Activated CD4-positive, alpha-beta memory T cell treated with anti-CD3 and anti-CD28 coated beads, Interleukin-2, amount 10 ng/mL, durations not matched to agents 7 days and 5 days (primary cell): Measurements from ENCODE around the gene CEPT1. TPM values are rescaled to one million over a fixed set of nuclear protein-coding genes. Genes with fewer than 3 reads are reported as not detected.

Source experiments
- CTCF ChIA-PET: fragments of 350-600 bp; sonication (Branson Sonifier 250); formaldehyde crosslinking; loops from one replicate; lab custom pipeline; 2021; ENCODE audit warnings: antibody characterized with exemption, inconsistent platforms; lab: Charles Lee
- POLR2A ChIA-PET: fragments of 350-600 bp; sonication (Branson Sonifier 250); formaldehyde crosslinking; loops from one replicate; lab custom pipeline; 2021; ENCODE audit warnings: antibody characterized with exemption; lab: Charles Lee
- DNase-seq: peaks from one replicate; pipeline ENCODE4 v3.0.0-alpha.2; 2020
- H3K27ac Mint-ChIP-seq: one replicate; pipeline ENCODE4 v1.8.0; 2021; ENCODE audit warnings: mild to moderate bottlenecking, mixed read lengths
- H3K27me3 Mint-ChIP-seq: one replicate; pipeline ENCODE4 v1.8.0; 2021; ENCODE audit warnings: mixed read lengths
- H3K36me3 Mint-ChIP-seq: one replicate; pipeline ENCODE4 v1.8.0; 2021; ENCODE audit warnings: low read depth, mixed read lengths
- H3K4me1 Mint-ChIP-seq: one replicate; pipeline ENCODE4 v1.8.0; 2021; ENCODE audit warnings: mixed read lengths
- H3K4me3 Mint-ChIP-seq: one replicate; pipeline ENCODE4 v1.8.0; 2021; ENCODE audit warnings: mild to moderate bottlenecking, mixed read lengths
- H3K9me3 Mint-ChIP-seq: one replicate; pipeline ENCODE4 v1.8.0; 2021; ENCODE audit warnings: mixed read lengths
- total RNA-seq, 2 experiments: library from RNA; stranded (reverse); gene quantifications; one replicate each; pipeline ENCODE4 v1.2.3, GENCODE V29; 2021

Gene CEPT1
- total RNA-seq, 2 experiments from 2014 or later: 31.0 to 32.5 TPM

GRCh38 chr1:111183308-111184069 is 43.5 kb downstream of the CEPT1 start:
- H3K27me3 Mint-ChIP-seq: no peaks in the 10 kb centered on the region
- H3K36me3 Mint-ChIP-seq: peaks cover 77% of the 10 kb centered on the region
- H3K4me1 Mint-ChIP-seq: peaks cover 21% of the 10 kb centered on the region
- DNase-seq: no peak
- no peaks in the 10 kb centered on the region for H3K9me3 Mint-ChIP-seq
- ChIA-PET CTCF (interaction anchor here (1.0 to 2.2 kb wide), 4 partner anchors 10 to 153 kb away, joined by 3 to 9 read pairs (median 4); no protein-coding TSS in a partner anchor), POLR2A (interaction anchor here (0.7 to 1.7 kb wide), 10 partner anchors 8 to 151 kb away, joined by 3 to 6 read pairs (median 4); no protein-coding TSS in a partner anchor)
- H3K27ac Mint-ChIP-seq: no peak overlapping the region
- no peak overlapping the region for H3K4me3 Mint-ChIP-seq

GRCh38 chr1:111184663-111185062 is 44.6 kb downstream of the CEPT1 start:
- Mint-ChIP-seq H3K4me3 (no peak overlapping the region), H3K36me3 (peaks cover 82% of the 10 kb centered on the region), H3K9me3 (no peaks in the 10 kb centered on the region), H3K27me3 (no peaks in the 10 kb centered on the region), H3K27ac (no peak overlapping the region), H3K4me1 (peaks cover 33% of the 10 kb centered on the region)
- ChIA-PET POLR2A (interaction anchor here (1.7 kb wide), 1 partner anchor 14 kb away, joined by 4 read pairs; no protein-coding TSS in a partner anchor), CTCF (no interaction called here)
- DNase-seq: no peak

GRCh38 chr1:111190931-111191451 is 51.0 kb downstream of the CEPT1 start:
- Mint-ChIP-seq H3K9me3 (no peaks in the 10 kb centered on the region), H3K4me3 (no peak overlapping the region), H3K4me1 (peaks cover 86% of the 10 kb centered on the region), H3K36me3 (peaks cover 100% of the 10 kb centered on the region), H3K27me3 (no peaks in the 10 kb centered on the region), H3K27ac (no peak overlapping the region)
- CTCF ChIA-PET: interaction anchor here (1.2 to 1.7 kb wide), 2 partner anchors 30 to 144 kb away, joined by 4 to 6 read pairs; no protein-coding TSS in a partner anchor
- DNase-seq: no peak
- POLR2A ChIA-PET: interaction anchor here (0.8 to 14.7 kb wide), 5 partner anchors 9 to 52 kb away, joined by 3 to 590 read pairs (median 7); partner anchors contain the start of gene DENND2D

- Mint-ChIP-seq H3K27ac (peak overlapping the region; percentile 84), H3K36me3 (peaks cover 100% of the 10 kb centered on the region), H3K27me3 (no peaks in the 10 kb centered on the region), H3K4me3 (no peak overlapping the region), H3K9me3 (no peaks in the 10 kb centered on the region), H3K4me1 (peaks cover 91% of the 10 kb centered on the region)
- no peak for DNase-seq
- ChIA-PET POLR2A (interaction anchor here (0.8 to 14.7 kb wide), 6 partner anchors 9 to 52 kb away, joined by 3 to 590 read pairs (median 6); partner anchors contain the start of gene DENND2D), CTCF (interaction anchor here (1.2 to 1.7 kb wide), 2 partner anchors 30 to 143 kb away, joined by 4 to 6 read pairs; no protein-coding TSS in a partner anchor)
Observed at GRCh38 chr1:111191496-111191895, 51.5 kb downstream of the CEPT1 start.

GRCh38 chr1:111192074-111192473 is 52.1 kb downstream of the CEPT1 start:
- Mint-ChIP-seq H3K27ac (peak overlapping the region; percentile 84), H3K9me3 (no peaks in the 10 kb centered on the region)

GRCh38 chr1:111192658-111193519 is 52.9 kb downstream of the CEPT1 start:
- Mint-ChIP-seq H3K27ac (peak overlapping the region; percentile 84), H3K4me3 (no peak overlapping the region), H3K36me3 (peaks cover 100% of the 10 kb centered on the region), H3K4me1 (peaks cover 95% of the 10 kb centered on the region), H3K27me3 (no peaks in the 10 kb centered on the region), H3K9me3 (no peaks in the 10 kb centered on the region)
- POLR2A ChIA-PET: interaction anchor here (1.0 to 14.7 kb wide), 6 partner anchors 7 to 139 kb away, joined by 3 to 590 read pairs (median 6); partner anchors contain the start of gene DENND2D
- no peak for DNase-seq
- CTCF ChIA-PET: interaction anchor here (0.7 to 1.4 kb wide), 4 partner anchors 10 to 255 kb away, joined by 3 to 4 read pairs (median 3); no protein-coding TSS in a partner anchor

More at GRCh38 chr1:111192074-111192473, 52.1 kb downstream of the CEPT1 start:
- Mint-ChIP-seq H3K4me1 (peaks cover 93% of the 10 kb centered on the region), H3K27me3 (no peaks in the 10 kb centered on the region), H3K36me3 (peaks cover 100% of the 10 kb centered on the region), H3K4me3 (no peak overlapping the region)
- no peak for DNase-seq
- ChIA-PET POLR2A (interaction anchor here (0.9 to 14.7 kb wide), 5 partner anchors 8 to 53 kb away, joined by 3 to 590 read pairs (median 7); partner anchors contain the start of gene DENND2D), CTCF (interaction anchor here (1.2 to 1.7 kb wide), 2 partner anchors 29 to 143 kb away, joined by 4 to 6 read pairs; no protein-coding TSS in a partner anchor)

GRCh38 chr1:111193712-111194480 is 53.9 kb downstream of the CEPT1 start:
- no peak for DNase-seq
- H3K36me3 Mint-ChIP-seq: peaks cover 100% of the 10 kb centered on the region
- ChIA-PET CTCF (interaction anchor here (0.6 to 10.6 kb wide), 6 partner anchors 11 to 254 kb away, joined by 3 to 275 read pairs (median 3); no protein-coding TSS in a partner anchor), POLR2A (interaction anchor here (1.0 to 14.7 kb wide), 5 partner anchors 10 to 138 kb away, joined by 3 to 590 read pairs (median 3); no protein-coding TSS in a partner anchor)
- H3K4me3 Mint-ChIP-seq: peak overlapping the region; percentile 13
- peak overlapping the region; percentile 84 for H3K27ac Mint-ChIP-seq
- peaks cover 88% of the 10 kb centered on the region for H3K4me1 Mint-ChIP-seq
- H3K27me3 Mint-ChIP-seq: no peaks in the 10 kb centered on the region
- H3K9me3 Mint-ChIP-seq: no peaks in the 10 kb centered on the region

- H3K4me1 Mint-ChIP-seq: peaks cover 78% of the 10 kb centered on the region
- H3K27me3 Mint-ChIP-seq: no peaks in the 10 kb centered on the region
- H3K27ac Mint-ChIP-seq: peak overlapping the region; percentile 84
- ChIA-PET POLR2A (interaction anchor here (1.5 to 14.7 kb wide), 3 partner anchors 8 to 55 kb away, joined by 4 to 590 read pairs (median 15); partner anchors contain the start of genes CEPT1 and DRAM2), CTCF (interaction anchor here (1.6 to 10.6 kb wide), 2 partner anchors 23 to 205 kb away, joined by 9 to 275 read pairs; no protein-coding TSS in a partner anchor)
- no peaks in the 10 kb centered on the region for H3K9me3 Mint-ChIP-seq
- no peak for DNase-seq
- H3K36me3 Mint-ChIP-seq: peaks cover 100% of the 10 kb centered on the region
- peak overlapping the region; percentile 52 for H3K4me3 Mint-ChIP-seq
Observed at GRCh38 chr1:111195002-111195684, 55.1 kb downstream of the CEPT1 start.

GRCh38 chr1:111196213-111196612 is 56.2 kb downstream of the CEPT1 start:
- H3K9me3 Mint-ChIP-seq: no peaks in the 10 kb centered on the region
- ChIA-PET POLR2A (interaction anchor here (1.5 to 14.7 kb wide), 3 partner anchors 9 to 56 kb away, joined by 4 to 590 read pairs (median 15); partner anchors contain the start of genes CEPT1 and DRAM2), CTCF (interaction anchor here (0.9 to 10.6 kb wide), 4 partner anchors 21 to 204 kb away, joined by 3 to 275 read pairs (median 21); no protein-coding TSS in a partner anchor)
- peak overlapping the region; percentile 93 for H3K27ac Mint-ChIP-seq
- no peaks in the 10 kb centered on the region for H3K27me3 Mint-ChIP-seq
- no peak for DNase-seq
- H3K4me3 Mint-ChIP-seq: peak overlapping the region; percentile 96
- H3K4me1 Mint-ChIP-seq: peaks cover 76% of the 10 kb centered on the region
- peaks cover 92% of the 10 kb centered on the region for H3K36me3 Mint-ChIP-seq

- peak; percentile 71 for DNase-seq
- peaks cover 77% of the 10 kb centered on the region for H3K36me3 Mint-ChIP-seq
- ChIA-PET CTCF (interaction anchor here (0.9 to 10.6 kb wide), 16 partner anchors 9 to 557 kb away, joined by 3 to 275 read pairs (median 4); no protein-coding TSS in a partner anchor), POLR2A (interaction anchor here (1.1 to 14.7 kb wide), 10 partner anchors 8 to 323 kb away, joined by 3 to 590 read pairs (median 12); partner anchors contain the start of genes CD53, CEPT1 and DRAM2)
- H3K4me3 Mint-ChIP-seq: peak overlapping the region; percentile 96
- H3K27ac Mint-ChIP-seq: peak overlapping the region; percentile 93
- H3K9me3 Mint-ChIP-seq: no peaks in the 10 kb centered on the region
- peaks cover 77% of the 10 kb centered on the region for H3K4me1 Mint-ChIP-seq
- H3K27me3 Mint-ChIP-seq: no peaks in the 10 kb centered on the region
Observed at GRCh38 chr1:111197598-111198284, 57.7 kb downstream of the CEPT1 start.
